T1000 (cell line): ENCODE data around the gene CACNA1C.
A peak's percentile ranks its signal among the peaks of the same experiment; 100 is the strongest.

Source experiments
- DNase-seq: peaks from one replicate; lab custom pipeline; 2025; ENCODE audit warnings: mixed read lengths; lab: John Stamatoyannopoulos, UW

The CACNA1C gene

DNA sequence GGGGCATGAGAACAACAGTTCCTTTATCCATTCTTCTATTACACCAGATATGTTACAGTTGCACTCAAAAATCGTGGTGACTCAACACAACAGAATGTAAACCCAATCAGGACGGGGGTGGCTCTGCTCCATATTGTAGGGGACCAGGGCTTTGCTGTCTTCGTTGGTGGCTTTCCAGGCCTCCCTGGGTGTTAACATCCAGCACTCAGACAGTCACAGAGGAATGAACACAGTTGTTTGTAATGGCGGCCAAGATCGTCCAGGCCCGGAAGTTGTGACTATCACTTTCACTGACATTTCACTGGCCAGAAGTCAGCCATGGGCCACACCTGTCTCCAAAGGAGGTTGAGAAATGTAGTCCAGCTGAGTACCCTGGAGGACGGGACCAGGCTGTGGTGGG is 204.1 kb downstream of the CACNA1C start:
- no peak for DNase-seq

DNA sequence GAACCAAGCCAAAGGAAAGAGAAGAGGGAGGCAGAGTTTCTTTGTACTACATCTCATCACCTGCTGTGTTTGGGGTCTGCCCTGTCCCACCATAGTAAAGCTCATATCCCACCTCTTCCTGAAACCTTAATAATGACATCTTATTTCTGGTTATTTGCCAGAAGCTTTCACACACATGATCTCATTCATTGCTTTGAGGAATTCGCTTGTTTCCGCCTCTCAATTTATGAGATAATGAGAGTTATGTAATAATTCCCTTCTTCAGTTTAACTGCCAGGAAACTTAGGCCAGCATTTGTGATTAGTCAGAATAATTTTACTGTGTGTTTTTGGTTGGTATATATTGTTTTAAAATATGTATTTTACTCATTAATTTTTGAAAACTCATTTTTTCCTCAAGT is 205.2 kb downstream of the CACNA1C start:
- no peak for DNase-seq

DNA sequence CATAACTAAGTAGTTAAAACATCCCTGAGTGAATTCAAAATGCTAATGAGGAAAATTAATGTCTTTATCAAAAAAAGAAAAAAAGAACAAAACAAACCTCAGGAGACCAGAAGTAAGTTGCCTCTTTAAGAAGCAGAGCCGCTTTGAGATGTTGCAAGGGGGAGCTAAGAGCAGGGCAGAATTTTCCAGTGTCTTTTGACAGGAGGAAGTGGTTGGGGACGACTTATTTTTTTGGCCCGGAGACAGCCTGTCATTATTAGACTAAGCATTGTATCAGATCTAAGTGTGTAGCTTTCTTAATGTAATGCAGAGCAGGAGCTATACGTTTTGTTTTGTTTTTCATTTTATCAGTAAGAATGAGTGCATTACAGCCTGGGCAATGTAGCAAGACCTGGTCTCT is 206.6 kb downstream of the CACNA1C start:
- DNase-seq: no peak

GRCh38 chr12:2260441-2260840 is 207.7 kb downstream of the CACNA1C start:
- DNase-seq: no peak

GRCh38 chr12:2261708-2262107 is 208.9 kb downstream of the CACNA1C start:
- no peak for DNase-seq

- no peak for DNase-seq
Observed at GRCh38 chr12:2262449-2262848, 209.7 kb downstream of the CACNA1C start.

GRCh38 chr12:2263901-2264300 is 211.1 kb downstream of the CACNA1C start:
- no peak for DNase-seq

DNA sequence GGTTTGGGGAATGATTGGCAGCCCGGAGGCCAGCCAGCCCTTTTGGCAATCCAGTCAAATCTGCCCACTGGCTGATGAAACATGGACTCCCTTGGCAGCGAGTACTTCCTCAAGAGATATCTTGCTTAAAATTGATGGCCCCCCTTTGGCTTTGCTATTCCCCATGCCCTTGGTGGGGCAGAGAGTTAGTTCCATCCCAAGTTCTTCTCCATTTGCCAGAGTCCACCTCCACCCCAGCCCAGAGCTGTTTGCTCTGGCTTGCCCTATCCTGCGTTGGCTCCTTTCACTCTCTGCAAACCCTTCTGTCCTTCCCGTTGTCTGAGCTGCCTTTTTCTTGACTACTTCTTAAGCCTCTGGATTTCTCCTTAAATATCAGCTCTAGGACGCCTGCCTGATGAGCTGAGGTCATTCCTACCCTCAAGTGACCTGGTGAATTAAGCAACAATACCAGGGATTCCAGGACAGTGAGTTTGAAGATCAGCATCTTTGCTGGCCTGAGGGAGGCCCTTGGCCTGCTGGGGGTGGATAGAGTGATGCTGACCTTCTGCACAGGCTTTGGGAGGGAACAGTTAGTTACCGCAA is 212.0 kb downstream of the CACNA1C start:
- peak; percentile 90 for DNase-seq

GRCh38 chr12:2265461-2266167 is 212.8 kb downstream of the CACNA1C start:
- peak; percentile 84 for DNase-seq

DNA sequence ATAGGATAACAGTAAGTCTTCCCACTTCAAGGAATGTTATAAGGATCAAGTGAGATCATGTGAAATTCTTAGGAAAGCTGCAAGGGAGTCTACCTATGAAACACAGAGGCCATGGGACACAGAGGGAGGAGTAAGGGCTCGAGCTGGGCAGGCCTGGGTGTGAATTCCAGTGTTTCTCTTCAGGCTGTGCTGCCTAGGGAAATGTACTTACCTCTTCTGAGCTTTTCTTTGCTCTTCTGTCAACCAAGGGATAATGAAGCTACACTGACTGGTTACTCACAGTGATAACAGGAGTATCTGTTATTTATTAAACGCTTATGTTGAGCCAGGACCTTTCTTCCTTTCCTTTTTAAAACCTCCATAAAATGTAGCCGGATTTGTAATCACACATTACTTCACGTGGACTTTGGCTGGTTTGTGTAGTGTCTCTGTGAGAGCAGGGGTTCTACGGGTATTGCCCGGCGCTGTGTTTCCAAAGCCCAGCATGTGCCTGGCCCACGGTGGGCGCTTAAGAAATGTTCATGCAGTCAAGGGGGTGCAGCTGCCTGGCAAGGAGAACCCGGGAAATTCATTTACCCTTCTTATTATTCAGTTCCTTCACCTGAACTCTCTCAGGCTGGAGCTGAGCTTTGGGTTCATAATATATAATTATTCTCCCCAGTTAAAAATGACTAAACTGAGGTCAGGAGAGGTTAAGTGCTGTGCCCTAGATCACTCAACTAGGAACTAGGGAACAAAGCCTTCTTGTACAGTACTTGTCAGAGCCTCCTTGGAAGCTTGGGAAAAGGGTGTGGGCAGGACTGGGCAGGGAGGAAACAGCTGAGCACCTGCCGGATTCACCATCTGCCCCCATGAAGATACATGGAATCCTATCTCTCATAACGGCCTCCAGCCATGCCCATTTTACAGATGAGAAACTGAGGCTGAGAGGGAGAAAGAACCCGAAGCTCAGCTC is 214.2 kb downstream of the CACNA1C start:
- DNase-seq: no peak

GRCh38 chr12:2267703-2268470 is 215.1 kb downstream of the CACNA1C start:
- peak; percentile 87 for DNase-seq

DNA sequence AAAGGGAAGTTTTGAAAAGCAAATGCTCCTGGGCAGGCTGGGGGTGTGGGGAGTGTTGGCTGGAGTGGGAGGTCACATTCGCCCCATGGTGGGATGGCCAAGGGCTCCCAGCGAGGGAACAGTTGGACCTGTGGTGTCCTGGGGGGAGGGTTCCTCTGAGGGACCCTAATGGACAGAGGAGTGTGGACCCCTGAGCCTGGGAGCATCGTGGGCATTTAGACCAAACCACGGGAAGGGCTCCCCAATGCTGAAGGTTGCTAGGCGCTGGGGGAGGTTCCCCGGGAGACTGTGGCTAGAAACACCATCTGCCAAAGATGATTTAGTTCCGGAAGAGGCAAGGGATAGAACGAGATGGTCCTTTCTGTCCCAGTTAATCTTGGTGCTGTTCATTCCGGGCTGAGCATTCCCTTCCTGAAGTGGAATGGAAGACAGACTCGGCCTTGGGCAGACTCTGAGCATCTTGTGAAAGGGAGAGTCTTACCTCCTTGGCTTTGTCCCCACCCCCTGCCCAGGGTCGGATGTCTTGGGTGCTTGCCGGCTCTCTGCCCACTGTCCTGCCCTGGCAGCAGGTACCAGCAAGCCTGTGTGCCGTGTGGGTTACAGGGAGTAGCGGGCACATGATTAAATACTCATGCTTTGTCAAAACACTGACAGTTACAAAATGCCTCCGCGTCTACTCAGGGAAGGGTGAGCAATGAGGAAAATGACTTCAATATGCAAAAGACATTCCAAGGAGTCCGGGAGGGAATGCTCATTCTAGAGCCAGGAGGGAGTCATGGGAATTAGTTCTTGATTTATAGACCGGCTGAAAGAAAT is 215.9 kb downstream of the CACNA1C start:
- peak; percentile 83 for DNase-seq

DNA sequence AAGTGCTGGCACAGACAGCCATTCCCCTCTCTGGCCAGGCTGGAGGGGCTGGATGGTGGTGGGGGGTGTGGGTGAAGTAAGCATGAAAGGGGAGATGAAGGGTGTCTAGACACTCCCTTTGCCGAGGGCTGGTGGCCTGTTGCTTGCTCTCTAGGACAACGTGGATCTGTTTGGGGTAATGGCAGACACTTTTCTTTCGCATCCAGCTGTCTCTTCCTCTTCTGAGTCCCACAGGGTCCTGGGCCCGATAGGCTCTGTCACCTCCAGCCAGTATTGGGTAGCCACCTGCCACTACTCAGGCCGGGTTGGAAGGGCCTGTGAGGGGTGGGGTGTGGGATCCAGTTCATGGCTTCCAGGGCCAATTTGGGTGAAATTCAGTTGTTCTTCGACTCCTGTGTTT is 218.1 kb downstream of the CACNA1C start:
- no peak for DNase-seq

- no peak for DNase-seq
Observed at GRCh38 chr12:2271961-2272360, 219.2 kb downstream of the CACNA1C start.

DNA sequence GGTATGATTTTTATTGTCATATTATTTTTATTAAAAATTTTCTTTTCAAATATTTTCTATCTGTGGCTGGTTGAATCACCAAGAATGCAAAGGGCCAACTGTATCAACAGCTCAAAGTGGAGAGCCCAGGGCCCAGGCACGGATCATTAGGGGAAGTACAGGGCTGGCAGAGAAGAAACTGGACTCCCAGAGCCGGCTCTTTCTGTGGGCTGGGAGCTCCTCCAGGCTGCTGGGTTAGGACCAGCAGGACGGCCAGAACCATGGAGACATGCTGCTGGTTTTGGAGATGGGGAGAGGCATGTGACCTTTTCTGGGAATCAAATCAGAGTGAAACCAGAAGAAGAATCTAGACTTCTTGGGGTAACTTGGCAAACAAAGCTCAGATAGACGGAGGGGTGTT is 220.5 kb downstream of the CACNA1C start:
- no peak for DNase-seq

- DNase-seq: no peak
Observed at GRCh38 chr12:2273751-2274150, 221.0 kb downstream of the CACNA1C start.

DNA sequence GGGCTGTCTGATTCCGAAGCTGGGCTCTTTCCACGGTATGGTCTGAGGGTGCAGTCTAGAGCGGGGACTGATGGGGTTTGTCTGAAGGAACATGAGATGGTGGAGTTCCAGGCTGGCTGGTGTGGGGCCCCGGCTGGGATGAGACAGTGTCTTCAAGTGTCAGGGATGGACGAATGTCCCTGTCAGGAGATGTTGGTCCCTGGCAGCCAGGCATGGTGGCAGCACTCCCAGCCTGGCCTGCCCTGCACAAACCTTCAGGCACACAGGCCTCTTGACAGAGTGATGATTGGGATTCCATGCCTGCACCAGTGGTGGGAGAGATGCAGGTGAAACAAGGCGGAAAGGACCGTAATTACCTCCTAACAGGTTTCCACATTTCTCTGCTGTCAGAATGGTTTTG is 221.9 kb downstream of the CACNA1C start:
- DNase-seq: no peak

DNA sequence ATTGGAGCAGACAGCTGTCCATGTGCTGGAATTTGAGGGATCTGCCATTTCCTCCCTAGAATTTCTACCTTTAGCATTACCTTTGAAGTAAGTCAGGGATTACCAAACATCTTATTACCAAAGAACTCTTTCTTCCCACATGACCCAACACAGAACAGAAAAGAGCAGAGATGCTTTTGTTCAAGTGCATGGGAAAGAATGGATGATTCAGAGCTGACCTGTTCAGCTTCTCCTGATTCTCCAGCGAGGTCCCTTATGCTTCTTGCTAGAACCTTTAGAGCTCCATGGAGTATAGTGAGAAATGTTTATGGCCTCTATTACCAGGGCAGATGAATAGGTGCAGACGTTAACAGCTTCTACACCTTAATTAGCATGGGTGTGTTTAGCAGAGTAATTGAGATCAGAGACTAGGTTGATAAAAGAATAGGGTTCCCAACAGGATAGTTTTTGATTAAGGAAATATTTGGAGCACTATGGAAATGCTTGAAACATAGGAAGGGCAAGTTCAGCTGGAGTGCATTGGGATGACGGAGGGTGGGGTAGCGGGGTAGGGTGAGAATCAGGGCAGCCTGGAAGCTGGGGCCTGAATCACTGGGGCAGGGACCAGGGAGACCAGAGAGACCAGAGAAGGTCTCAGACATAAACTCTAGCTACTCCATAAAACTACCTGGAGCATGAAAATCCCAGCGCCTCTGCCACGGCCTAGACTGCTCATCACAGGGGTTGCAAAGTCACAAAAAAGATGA is 223.7 kb downstream of the CACNA1C start:
- DNase-seq: no peak

- DNase-seq: no peak
Observed at GRCh38 chr12:2277492-2278155, 224.8 kb downstream of the CACNA1C start.

DNA sequence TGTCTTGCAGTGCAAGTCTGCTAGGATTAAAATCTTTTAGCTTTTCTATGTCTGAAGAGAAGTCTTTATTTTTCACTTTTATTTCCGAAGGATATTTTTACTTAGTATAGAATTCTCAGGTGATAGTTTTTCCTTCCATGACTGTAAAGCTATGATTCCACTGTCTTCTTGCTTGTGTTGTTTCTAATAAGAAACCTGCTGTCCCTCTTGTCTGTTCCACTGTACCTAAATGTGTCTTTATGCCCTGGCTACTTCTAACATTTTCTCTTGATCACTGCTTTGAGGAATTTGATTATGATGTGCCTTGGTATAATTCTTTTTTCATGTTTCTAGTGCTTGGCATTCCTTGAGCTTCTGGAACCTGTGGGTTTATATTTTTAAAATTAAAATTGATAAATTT is 228.7 kb downstream of the CACNA1C start:
- DNase-seq: no peak
